Liver (tissue), 9 donors: ENCODE results near the gene DDX39B. TPM values are rescaled to one million over a fixed set of nuclear protein-coding genes. Genes with fewer than 3 reads are reported as not detected.
"Not testable (repeated sequence)": the region's sequence is repeated elsewhere in the genome, so short reads cannot be mapped to it uniquely, and the experiment has no call there.

Source experiments
- DNase-seq: peaks from one replicate; pipeline ENCODE4 v3.0.0-alpha.2; 2017; ENCODE audit warnings: low spot score
- H3K27ac ChIP-seq, 2 donors: one replicate each; pipeline ENCODE4 v1.7.0; 2013; ENCODE audit warnings: inconsistent platforms in 2 of 2, low read length in 2 of 2, control low read depth in 1 of 2, low read depth in 1 of 2, mild to moderate bottlenecking in 1 of 2
- H3K27me3 ChIP-seq, 4 donors: one replicate each; pipeline versions ENCODE4 v1.6.1 to v1.7.0; 2013; ENCODE audit warnings: low read length in 3 of 4, inconsistent platforms in 1 of 4, mild to moderate bottlenecking in 1 of 4, moderate library complexity in 1 of 4; ENCODE audit not compliant: control insufficient read depth in 4 of 4, insufficient read depth in 4 of 4
- H3K36me3 ChIP-seq, 4 donors: one replicate each; pipeline versions ENCODE4 v1.6.1 to v1.7.0; 2013; ENCODE audit warnings: low read length in 3 of 4, mild to moderate bottlenecking in 3 of 4, low read depth in 1 of 4, moderate library complexity in 1 of 4; ENCODE audit not compliant: control insufficient read depth in 4 of 4, insufficient read depth in 3 of 4
- H3K4me1 ChIP-seq, 4 donors: one replicate each; pipeline versions ENCODE4 v1.6.1 to v1.7.0; 2013; ENCODE audit warnings: low read length in 3 of 4, mild to moderate bottlenecking in 3 of 4, moderate library complexity in 1 of 4; ENCODE audit not compliant: control insufficient read depth in 4 of 4, insufficient read depth in 4 of 4
- H3K4me3 ChIP-seq, 3 donors: one replicate each; pipeline versions ENCODE4 v1.6.1 to v1.7.0; 2013; ENCODE audit warnings: low read length in 3 of 3, control low read depth in 1 of 3, low read depth in 1 of 3, mild to moderate bottlenecking in 1 of 3
- H3K9ac ChIP-seq, 2 donors: one replicate each; pipeline ENCODE4 v1.7.0; 2013; ENCODE audit warnings: low read length in 2 of 2, mild to moderate bottlenecking in 2 of 2, moderate library complexity in 2 of 2, control low read depth in 1 of 2, low read depth in 1 of 2
- H3K9me3 ChIP-seq, 4 donors: one replicate each; pipeline versions ENCODE4 v1.6.1 to v1.7.0; 2013; ENCODE audit warnings: low read length in 3 of 4; ENCODE audit not compliant: control insufficient read depth in 4 of 4
- EGR1 ChIP-seq, 2 donors: IDR thresholded peaks; 2 replicates each; pipeline ENCODE4 v1.6.1; 2016 to 2018; ENCODE audit warnings: antibody characterized with exemption in 2 of 2, low read depth in 2 of 2
- FOXA2 ChIP-seq: IDR thresholded peaks from 2 replicates; pipeline ENCODE4 v1.6.1; 2016; ENCODE audit warnings: antibody characterized with exemption
- GABPA ChIP-seq, 2 donors: IDR thresholded peaks in 1 of 2; conservative IDR thresholded peaks in 1 of 2; 2 replicates each; pipeline ENCODE4 v1.6.1; 2016; ENCODE audit warnings: antibody characterized with exemption in 2 of 2, mild to moderate bottlenecking in 1 of 2, moderate library complexity in 1 of 2
- HNF4A ChIP-seq, 2 donors: conservative IDR thresholded peaks; 2 replicates each; pipeline ENCODE4 v1.6.1; 2016; ENCODE audit warnings: antibody characterized with exemption in 2 of 2, mild to moderate bottlenecking in 2 of 2
- HNF4G ChIP-seq: IDR thresholded peaks from 2 replicates; pipeline ENCODE4 v1.6.1; 2016; ENCODE audit warnings: antibody characterized with exemption
- JUND ChIP-seq, 2 donors: IDR thresholded peaks; 2 replicates each; pipeline ENCODE4 v1.6.1; 2016; ENCODE audit warnings: antibody characterized with exemption in 2 of 2
- NR2F2 ChIP-seq: IDR thresholded peaks from 2 replicates; pipeline ENCODE4 v1.6.1; 2016; ENCODE audit warnings: antibody characterized with exemption
- RXRA ChIP-seq, 2 donors: IDR thresholded peaks; 2 replicates each; pipeline ENCODE4 v1.6.1; 2017 to 2018; ENCODE audit warnings: antibody characterized with exemption in 2 of 2, mild to moderate bottlenecking in 1 of 2
- TAF1 ChIP-seq: conservative IDR thresholded peaks from 2 replicates; pipeline ENCODE4 v1.6.1; 2016; ENCODE audit warnings: antibody characterized with exemption, mild to moderate bottlenecking
- YY1 ChIP-seq: IDR thresholded peaks from 2 replicates; pipeline ENCODE4 v1.6.1; 2016; ENCODE audit warnings: antibody characterized with exemption, mild to moderate bottlenecking
- WGBS: extraction: QIAGEN DNeasy Blood & Tissue Kit; methylation state at CpG from one replicate; pipeline ENCODE4 v1.1.7; 2013; 5-methylcytosine and 5-hydroxymethylcytosine counted together
- polyA plus RNA-seq, 2 donors: library from polyadenylated mRNA; stranded (reverse) in 1 of 2; unstranded in 1 of 2; fragments of 200-250 nt in 1 of 2; fragments of >200 nt in 1 of 2; fragmentation: Nextera tagmentation in 1 of 2; extraction: Ambion mirVana in 1 of 2; gene quantifications; one replicate each; pipeline versions ENCODE4 v1.2.1 to v1.2.3, GENCODE V29; 2013 to 2015
- total RNA-seq, 2 donors: library from RNA; depleted of rRNA; stranded (reverse); fragments of >200 nt; gene quantifications; one replicate each; pipeline ENCODE4 v1.2.3, GENCODE V29; 2014
- TF ChIP-seq, protein P1 (sequence below): fragments of 150-350 bp; IDR thresholded peaks from 2 replicates; pipeline ENCODE4 v1.5.1; 2017; ENCODE audit warnings: improper control_type of control experiment, low read depth, low read length; ENCODE audit not compliant: missing input control
- TF ChIP-seq, protein P2 (sequence below): IDR thresholded peaks from 2 replicates; pipeline ENCODE4 v1.6.1; 2016; ENCODE audit warnings: antibody characterized with exemption, mild to moderate bottlenecking
- donor health status: healthy.
- donor health status: healthy.
- donor health status: healthy.
- donor health status: healthy.
- donor health status: healthy.

DDX39B gene
- total and polyA plus RNA-seq, 4 donors: 75.0 to 254 (median 135) TPM

DNA sequence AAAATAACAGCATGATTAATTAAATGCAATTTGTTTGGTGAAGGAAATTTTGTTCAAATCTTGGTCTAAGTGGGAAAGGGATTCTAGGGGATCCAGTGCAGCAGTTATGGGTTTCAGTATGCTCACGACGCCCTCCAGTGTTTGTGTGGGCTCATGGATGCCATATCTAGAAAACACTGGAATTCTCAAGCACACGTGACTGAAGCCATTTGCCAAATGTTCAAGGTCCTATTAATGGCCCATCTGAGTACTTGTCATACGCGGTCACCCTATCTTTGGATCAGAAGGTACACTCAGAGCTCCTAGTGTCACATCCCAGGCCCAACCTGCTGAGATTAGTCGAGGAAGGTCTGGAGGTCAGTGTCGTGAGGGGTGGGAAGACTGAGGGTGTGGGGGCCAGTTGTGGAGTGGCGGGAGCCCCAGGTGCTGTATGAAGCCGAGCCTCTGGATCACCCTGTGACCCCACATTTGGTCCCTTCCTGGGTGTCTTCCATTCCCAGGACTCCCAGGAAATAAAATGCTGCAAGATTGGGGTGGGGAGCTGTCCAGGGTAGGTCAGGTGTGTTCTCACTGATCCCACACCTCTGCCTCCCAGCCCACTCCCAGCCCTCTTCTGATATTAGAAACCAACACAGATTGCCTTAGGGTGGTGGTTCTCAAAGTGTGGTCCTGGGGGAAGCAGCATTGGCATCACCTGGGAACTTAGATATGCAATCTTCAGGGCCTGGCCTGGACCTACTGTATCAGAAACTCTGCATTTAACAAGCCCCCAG is 55.6 kb downstream of the DDX39B start:
- not testable (repeated sequence) for H3K4me3 ChIP-seq, H3K36me3 ChIP-seq
- WGBS: no CpG with 5 or more reads among the region's 9 CpGs

DNA sequence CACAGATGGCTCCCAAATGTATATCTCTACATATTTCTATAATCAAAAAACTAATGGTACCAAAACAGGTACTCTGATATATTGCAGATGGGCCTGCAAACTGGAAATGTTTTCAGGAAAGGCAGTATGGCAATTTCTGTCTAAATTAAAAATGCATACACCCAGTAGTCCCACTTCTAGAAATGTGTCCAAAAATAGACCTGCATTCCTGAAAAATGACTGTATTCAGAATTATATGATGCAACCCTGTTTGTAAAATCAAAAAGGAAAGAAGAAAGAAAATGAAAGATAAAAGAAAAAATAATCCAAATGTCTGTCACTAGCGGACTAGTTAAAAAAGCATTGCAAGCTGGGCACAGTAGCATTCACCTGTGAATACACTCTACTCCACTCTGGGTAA is 56.7 kb downstream of the DDX39B start:
- WGBS: 79% methylated on average over 1 of the region's 1 CpG
- Histone ChIP-seq H3K9ac (no peak overlapping the region), H3K27me3 (no peaks in the 10 kb centered on the region), H3K4me1 (no peaks in the 10 kb centered on the region), H3K9me3 (no peaks in the 10 kb centered on the region), H3K27ac (no peak overlapping the region), H3K36me3 (no peaks in the 10 kb centered on the region), H3K4me3 (no peak overlapping the region)
- no peak for DNase-seq
- no peak for TF ChIP-seq HNF4A (conservative IDR thresholded peaks at IDR 0.05)
- no peak for TF ChIP-seq YY1
- TF ChIP-seq HNF4G: no peak
- no peak for TF ChIP-seq NR2F2
- TF ChIP-seq JUND (IDR thresholded peaks at IDR 0.05): no peak
- no peak for TF ChIP-seq RXRA (IDR thresholded peaks at IDR 0.05)
- no peak for TF ChIP-seq FOXA2
- no peak for TF ChIP-seq EGR1 (IDR thresholded peaks at IDR 0.05; ENCODE audit: low read depth in 2 of 2)
- TF ChIP-seq, protein P1, sequence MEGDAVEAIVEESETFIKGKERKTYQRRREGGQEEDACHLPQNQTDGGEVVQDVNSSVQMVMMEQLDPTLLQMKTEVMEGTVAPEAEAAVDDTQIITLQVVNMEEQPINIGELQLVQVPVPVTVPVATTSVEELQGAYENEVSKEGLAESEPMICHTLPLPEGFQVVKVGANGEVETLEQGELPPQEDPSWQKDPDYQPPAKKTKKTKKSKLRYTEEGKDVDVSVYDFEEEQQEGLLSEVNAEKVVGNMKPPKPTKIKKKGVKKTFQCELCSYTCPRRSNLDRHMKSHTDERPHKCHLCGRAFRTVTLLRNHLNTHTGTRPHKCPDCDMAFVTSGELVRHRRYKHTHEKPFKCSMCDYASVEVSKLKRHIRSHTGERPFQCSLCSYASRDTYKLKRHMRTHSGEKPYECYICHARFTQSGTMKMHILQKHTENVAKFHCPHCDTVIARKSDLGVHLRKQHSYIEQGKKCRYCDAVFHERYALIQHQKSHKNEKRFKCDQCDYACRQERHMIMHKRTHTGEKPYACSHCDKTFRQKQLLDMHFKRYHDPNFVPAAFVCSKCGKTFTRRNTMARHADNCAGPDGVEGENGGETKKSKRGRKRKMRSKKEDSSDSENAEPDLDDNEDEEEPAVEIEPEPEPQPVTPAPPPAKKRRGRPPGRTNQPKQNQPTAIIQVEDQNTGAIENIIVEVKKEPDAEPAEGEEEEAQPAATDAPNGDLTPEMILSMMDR: no peak
- TF ChIP-seq GABPA (IDR thresholded peaks at IDR 0.05 in 1 of 2, conservative IDR thresholded peaks at IDR 0.05 in 1 of 2): no peak
- no peak for TF ChIP-seq TAF1
- TF ChIP-seq, protein P2, sequence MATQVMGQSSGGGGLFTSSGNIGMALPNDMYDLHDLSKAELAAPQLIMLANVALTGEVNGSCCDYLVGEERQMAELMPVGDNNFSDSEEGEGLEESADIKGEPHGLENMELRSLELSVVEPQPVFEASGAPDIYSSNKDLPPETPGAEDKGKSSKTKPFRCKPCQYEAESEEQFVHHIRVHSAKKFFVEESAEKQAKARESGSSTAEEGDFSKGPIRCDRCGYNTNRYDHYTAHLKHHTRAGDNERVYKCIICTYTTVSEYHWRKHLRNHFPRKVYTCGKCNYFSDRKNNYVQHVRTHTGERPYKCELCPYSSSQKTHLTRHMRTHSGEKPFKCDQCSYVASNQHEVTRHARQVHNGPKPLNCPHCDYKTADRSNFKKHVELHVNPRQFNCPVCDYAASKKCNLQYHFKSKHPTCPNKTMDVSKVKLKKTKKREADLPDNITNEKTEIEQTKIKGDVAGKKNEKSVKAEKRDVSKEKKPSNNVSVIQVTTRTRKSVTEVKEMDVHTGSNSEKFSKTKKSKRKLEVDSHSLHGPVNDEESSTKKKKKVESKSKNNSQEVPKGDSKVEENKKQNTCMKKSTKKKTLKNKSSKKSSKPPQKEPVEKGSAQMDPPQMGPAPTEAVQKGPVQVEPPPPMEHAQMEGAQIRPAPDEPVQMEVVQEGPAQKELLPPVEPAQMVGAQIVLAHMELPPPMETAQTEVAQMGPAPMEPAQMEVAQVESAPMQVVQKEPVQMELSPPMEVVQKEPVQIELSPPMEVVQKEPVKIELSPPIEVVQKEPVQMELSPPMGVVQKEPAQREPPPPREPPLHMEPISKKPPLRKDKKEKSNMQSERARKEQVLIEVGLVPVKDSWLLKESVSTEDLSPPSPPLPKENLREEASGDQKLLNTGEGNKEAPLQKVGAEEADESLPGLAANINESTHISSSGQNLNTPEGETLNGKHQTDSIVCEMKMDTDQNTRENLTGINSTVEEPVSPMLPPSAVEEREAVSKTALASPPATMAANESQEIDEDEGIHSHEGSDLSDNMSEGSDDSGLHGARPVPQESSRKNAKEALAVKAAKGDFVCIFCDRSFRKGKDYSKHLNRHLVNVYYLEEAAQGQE: no peak

More for the DNA sequence above, 55.6 kb downstream of the DDX39B start:
- H3K4me1 ChIP-seq, H3K9ac ChIP-seq, H3K27me3 ChIP-seq, H3K9me3 ChIP-seq, DNase-seq, H3K27ac ChIP-seq: not testable (repeated sequence)

DNA sequence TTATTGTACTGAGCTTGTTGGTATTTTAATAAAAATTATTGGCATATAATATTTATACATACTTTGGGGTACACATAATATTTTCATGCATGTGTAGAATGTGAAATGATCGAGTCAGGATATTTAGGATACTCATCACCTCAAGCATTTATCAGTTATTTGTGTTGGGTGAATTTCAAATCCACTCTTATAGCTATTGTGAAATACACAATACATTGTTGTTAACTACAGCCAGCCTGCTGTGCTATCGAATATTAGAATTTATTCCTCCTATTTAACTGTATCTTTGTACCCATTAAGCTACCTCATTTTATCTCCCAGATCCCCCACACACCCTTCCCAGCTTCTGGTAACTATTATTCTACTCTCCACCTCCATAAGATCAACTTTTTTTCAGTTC is 58.4 kb downstream of the DDX39B start:
- no peak overlapping the region for H3K4me3 ChIP-seq
- H3K9me3 ChIP-seq: no peaks in the 10 kb centered on the region
- DNase-seq: no peak
- H3K36me3 ChIP-seq: no peaks in the 10 kb centered on the region
- no peaks in the 10 kb centered on the region for H3K27me3 ChIP-seq
- WGBS: 76% methylated on average over 2 of the region's 2 CpGs
- TF ChIP-seq YY1 (no peak), NR2F2 (no peak)
- no peak overlapping the region for H3K9ac ChIP-seq
- H3K27ac ChIP-seq: no peak overlapping the region
- no peaks in the 10 kb centered on the region for H3K4me1 ChIP-seq
